MM.1S (cell line): ENCODE results near the gene ZSWIM4.

Experiments used
- DNase-seq: peaks from one replicate; pipeline ENCODE4 v3.0.0-alpha.2; 2015
- H2AFZ ChIP-seq: fragments of 300-600 bp; sonication (generic); 2 replicates; pipeline ENCODE4 v1.6.0; 2016; ENCODE audit warnings: antibody characterized with exemption, low read length
- H3F3A ChIP-seq: fragments of 300-600 bp; sonication (generic); 2 replicates; pipeline ENCODE4 v1.6.1; 2016; ENCODE audit warnings: mild to moderate bottlenecking, antibody characterized with exemption, low read length, moderate library complexity, mixed read lengths; ENCODE audit not compliant: insufficient read depth
- H3K27ac ChIP-seq: fragments of 300-600 bp; sonication (generic); 2 replicates; pipeline ENCODE4 v1.5.1; 2016; ENCODE audit warnings: mild to moderate bottlenecking, low read length
- H3K27me3 ChIP-seq: fragments of 300-600 bp; sonication (generic); replicated peaks from 2 replicates; pipeline ENCODE4 v1.6.0; 2016; ENCODE audit warnings: low read length; ENCODE audit not compliant: insufficient read depth
- H3K36me3 ChIP-seq: fragments of 300-600 bp; sonication (generic); replicated peaks from 2 replicates; pipeline ENCODE4 v1.6.1; 2016; ENCODE audit warnings: mild to moderate bottlenecking, low read length, mixed read lengths; ENCODE audit not compliant: insufficient read depth
- H3K4me1 ChIP-seq: fragments of 300-600 bp; sonication (generic); 2 replicates; pipeline ENCODE4 v1.6.1; 2016; ENCODE audit warnings: low read length, mixed read lengths
- H3K4me2 ChIP-seq: fragments of 300-600 bp; sonication (generic); 2 replicates; pipeline ENCODE4 v1.6.0; 2016; ENCODE audit warnings: low read depth, low read length
- H3K4me3 ChIP-seq: fragments of 300-600 bp; sonication (generic); 2 replicates; pipeline ENCODE4 v1.5.1; 2016; ENCODE audit warnings: low read length, mixed read lengths
- H3K79me2 ChIP-seq: fragments of 300-600 bp; sonication (generic); 2 replicates; pipeline ENCODE4 v1.6.1; 2016; ENCODE audit warnings: mixed run types, low read length, mixed read lengths
- H3K9ac ChIP-seq: fragments of 300-600 bp; sonication (generic); 2 replicates; pipeline ENCODE4 v1.6.1; 2016; ENCODE audit warnings: low read length, mixed read lengths
- H3K9me2 ChIP-seq: fragments of 300-600 bp; sonication (generic); replicated peaks from 2 replicates; pipeline ENCODE4 v1.6.1; 2016; ENCODE audit warnings: mild to moderate bottlenecking, low read length, mixed read lengths; ENCODE audit not compliant: insufficient read depth
- H3K9me3 ChIP-seq: fragments of 300-600 bp; sonication (generic); replicated peaks from 2 replicates; pipeline ENCODE4 v1.6.1; 2016; ENCODE audit warnings: mild to moderate bottlenecking, low read length, mixed read lengths; ENCODE audit not compliant: insufficient read depth
- H4K20me1 ChIP-seq: fragments of 300-600 bp; sonication (generic); 2 replicates; pipeline ENCODE4 v1.6.1; 2016; ENCODE audit warnings: mild to moderate bottlenecking, low read length, moderate library complexity, mixed read lengths; ENCODE audit not compliant: insufficient read depth
- CTCF ChIP-seq: fragments of 300-600 bp; sonication (generic); IDR thresholded peaks from 2 replicates; pipeline ENCODE4 v1.5.1; 2016; ENCODE audit warnings: antibody characterized with exemption, low read length, mixed read lengths
- EZH2 ChIP-seq: fragments of 300-600 bp; sonication (generic); optimal IDR thresholded peaks from 2 replicates; pipeline ENCODE3; 2017; ENCODE audit warnings: low read depth, mild to moderate bottlenecking, antibody characterized with exemption, low read length, mixed read lengths
- EZH2phosphoT487 ChIP-seq: fragments of 300-600 bp; sonication (generic); IDR thresholded peaks from 2 replicates; pipeline ENCODE4 v1.6.1; 2018; ENCODE audit warnings: antibody characterized with exemption, low read length

ZSWIM4 gene

GRCh38 chr19:13842291-13843103 lies 47.3 kb downstream of the ZSWIM4 start:
- peaks cover 39% of the 10 kb centered on the region for H3F3A ChIP-seq
- H3K4me1 ChIP-seq = peaks cover 29% of the 10 kb centered on the region
- peak overlapping the region; percentile 95 for H3K27ac ChIP-seq
- TF ChIP-seq CTCF = peak; percentile 12
- no peak for TF ChIP-seq EZH2
- no peaks in the 10 kb centered on the region for H3K27me3 ChIP-seq
- no peaks in the 10 kb centered on the region for H3K36me3 ChIP-seq
- H4K20me1 ChIP-seq = no peaks in the 10 kb centered on the region
- H3K9ac ChIP-seq = peak overlapping the region; percentile 97
- H3K4me3 ChIP-seq = peak overlapping the region; percentile 88
- peak overlapping the region; percentile 97 for H3K4me2 ChIP-seq
- peak; percentile 61 for DNase-seq
- no peaks in the 10 kb centered on the region for H3K9me3 ChIP-seq
- peak overlapping the region; percentile 75; the same call in 1 of the 2 replicates for H2AFZ ChIP-seq
- peaks cover 47% of the 10 kb centered on the region for H3K79me2 ChIP-seq
- no peaks in the 10 kb centered on the region for H3K9me2 ChIP-seq

- no peak for TF ChIP-seq CTCF
- TF ChIP-seq EZH2 = no peak
- TF ChIP-seq EZH2phosphoT487 = no peak
- no peaks in the 10 kb centered on the region for H3K36me3 ChIP-seq
- H3K9me3 ChIP-seq = no peaks in the 10 kb centered on the region
- DNase-seq = no peak
- H2AFZ ChIP-seq = peak overlapping the region; percentile 75; the same call in 1 of the 2 replicates
- no peaks in the 10 kb centered on the region for H3K9me2 ChIP-seq
- H4K20me1 ChIP-seq = no peaks in the 10 kb centered on the region
- peaks cover 41% of the 10 kb centered on the region for H3F3A ChIP-seq
- H3K4me3 ChIP-seq = peak overlapping the region; percentile 63
- H3K4me2 ChIP-seq = peak overlapping the region; percentile 97
- H3K4me1 ChIP-seq = peaks cover 32% of the 10 kb centered on the region
- peaks cover 41% of the 10 kb centered on the region for H3K79me2 ChIP-seq
- H3K9ac ChIP-seq = peak overlapping the region; percentile 95
- no peaks in the 10 kb centered on the region for H3K27me3 ChIP-seq
- peak overlapping the region; percentile 67; the same call in 1 of the 2 replicates for H3K27ac ChIP-seq
Measured at GRCh38 chr19:13843104-13843921, 48.1 kb downstream of the ZSWIM4 start.

- no peaks in the 10 kb centered on the region for H3K27me3 ChIP-seq
- H3K27ac ChIP-seq = no peak overlapping the region
- peaks cover 41% of the 10 kb centered on the region for H3F3A ChIP-seq
- H3K9me3 ChIP-seq = no peaks in the 10 kb centered on the region
- no peak overlapping the region for H2AFZ ChIP-seq
- peaks cover 27% of the 10 kb centered on the region for H3K4me1 ChIP-seq
- H3K9ac ChIP-seq = no peak overlapping the region
- no peak for DNase-seq
- no peak overlapping the region for H3K4me2 ChIP-seq
- H4K20me1 ChIP-seq = no peaks in the 10 kb centered on the region
- no peak overlapping the region for H3K4me3 ChIP-seq
- H3K36me3 ChIP-seq = no peaks in the 10 kb centered on the region
- TF ChIP-seq EZH2 = no peak
- TF ChIP-seq CTCF = no peak
- TF ChIP-seq EZH2phosphoT487 = no peak
- peaks cover 33% of the 10 kb centered on the region for H3K79me2 ChIP-seq
- no peaks in the 10 kb centered on the region for H3K9me2 ChIP-seq
Measured at GRCh38 chr19:13844130-13844631, 48.9 kb downstream of the ZSWIM4 start.
